HEK293 (cell line): ENCODE measurements around the gene OSBPL10.

Experiments
- CTCF ChIA-PET: fragments of 350-600 bp; formaldehyde crosslinking; extraction: SDS; loops from one replicate; lab custom pipeline; 2021; ENCODE audit warnings: antibody characterized with exemption; lab: Yijun Ruan, JAX
- POLR2A ChIA-PET: fragments of 300-600 bp; formaldehyde crosslinking; extraction: SDS; loops from one replicate; lab custom pipeline; 2020; ENCODE audit warnings: antibody characterized with exemption, inconsistent platforms; lab: Yijun Ruan, JAX
- H3K27ac ChIP-seq: fragments of 200-500 bp; sonication (Bioruptor generic); 2 replicates; pipeline ENCODE4 v1.5.1; 2014; ENCODE audit warnings: low read depth, low read length, control low read depth, inconsistent platforms; ENCODE audit errors: extremely low read depth
- H3K36me3 ChIP-seq, 2 experiments: fragments of 200-500 bp in 1 of 2; sonication (Bioruptor generic) in 1 of 2; 1 replicate in 1 of 2; 2 replicates in 1 of 2; pipeline ENCODE4 v1.5.1; 2014 to 2017; ENCODE audit warnings: inconsistent platforms in 2 of 2, low read length in 2 of 2; ENCODE audit not compliant: control insufficient read depth in 2 of 2, insufficient read depth in 1 of 2
- H3K4me1 ChIP-seq: fragments of 200-500 bp; sonication (Bioruptor generic); 2 replicates; pipeline ENCODE4 v1.5.1; 2014; ENCODE audit warnings: mild to moderate bottlenecking, low read length, inconsistent platforms; ENCODE audit not compliant: control insufficient read depth, insufficient read depth
- H3K4me3 ChIP-seq: 2 replicates; pipeline ENCODE4 v1.5.1; 2011; ENCODE audit warnings: low read depth, mild to moderate bottlenecking, control low read depth, low read length, moderate library complexity
- H3K9me3 ChIP-seq: fragments of 200-500 bp; sonication (Bioruptor generic); 2 replicates; pipeline ENCODE4 v1.5.1; 2014; ENCODE audit warnings: low read depth, low read length, inconsistent platforms; ENCODE audit not compliant: control insufficient read depth, insufficient read depth
- ATF2 ChIP-seq: fragments of 450-650 bp; formaldehyde crosslinking; IDR thresholded peaks from 2 replicates; pipeline ENCODE4 v1.5.1; 2016; ENCODE audit warnings: missing biosample characterization, missing genetic modification characterization, low read depth
- BCL11A ChIP-seq: fragments of 450-650 bp; formaldehyde crosslinking; IDR thresholded peaks from 2 replicates; pipeline ENCODE4 v1.5.1; 2016; ENCODE audit warnings: low read depth, missing biosample characterization, missing genetic modification characterization
- BCL11B ChIP-seq: fragments of 450-650 bp; formaldehyde crosslinking; IDR thresholded peaks from 2 replicates; pipeline ENCODE4 v1.5.1; 2016; ENCODE audit warnings: low read depth, missing biosample characterization, missing genetic modification characterization
- FEZF1 ChIP-seq: fragments of 450-650 bp; formaldehyde crosslinking; IDR thresholded peaks from 2 replicates; pipeline ENCODE4 v1.5.1; 2016; ENCODE audit warnings: missing biosample characterization, missing genetic modification characterization
- KLF7 ChIP-seq: fragments of 450-650 bp; formaldehyde crosslinking; IDR thresholded peaks from 2 replicates; pipeline ENCODE4 v1.5.1; 2016; ENCODE audit warnings: missing biosample characterization, missing genetic modification characterization, borderline replicate concordance
- PRDM2 ChIP-seq: fragments of 450-650 bp; formaldehyde crosslinking; IDR thresholded peaks from 2 replicates; pipeline ENCODE4 v1.5.1; 2016; ENCODE audit warnings: missing biosample characterization, missing genetic modification characterization, borderline replicate concordance
- RBAK ChIP-seq: fragments of 450-650 bp; formaldehyde crosslinking; IDR thresholded peaks from 2 replicates; pipeline ENCODE4 v1.5.1; 2016; ENCODE audit warnings: missing biosample characterization, missing genetic modification characterization
- SP7 ChIP-seq: fragments of 450-650 bp; formaldehyde crosslinking; IDR thresholded peaks from 2 replicates; pipeline ENCODE4 v1.5.1; 2016; ENCODE audit warnings: missing biosample characterization, missing genetic modification characterization
- ZNF133 ChIP-seq: fragments of 450-650 bp; formaldehyde crosslinking; IDR thresholded peaks from 2 replicates; pipeline ENCODE4 v1.5.1; 2016; ENCODE audit warnings: missing biosample characterization, missing genetic modification characterization
- ZNF26 ChIP-seq: fragments of 450-650 bp; formaldehyde crosslinking; IDR thresholded peaks from 2 replicates; pipeline ENCODE4 v1.5.1; 2016; ENCODE audit warnings: missing biosample characterization, missing genetic modification characterization
- ZNF518A ChIP-seq: fragments of 450-650 bp; formaldehyde crosslinking; conservative IDR thresholded peaks from 2 replicates; pipeline ENCODE4 v1.5.1; 2016; ENCODE audit warnings: low read depth, missing biosample characterization, missing genetic modification characterization
- ZNF521 ChIP-seq: fragments of 450-650 bp; formaldehyde crosslinking; IDR thresholded peaks from 2 replicates; pipeline ENCODE4 v1.5.1; 2017; ENCODE audit warnings: missing biosample characterization, mild to moderate bottlenecking, missing genetic modification characterization
- ZNF548 ChIP-seq: fragments of 450-650 bp; formaldehyde crosslinking; IDR thresholded peaks from 2 replicates; pipeline ENCODE4 v1.5.1; 2016; ENCODE audit warnings: missing biosample characterization, missing genetic modification characterization
- ZNF596 ChIP-seq: fragments of 450-650 bp; IDR thresholded peaks from 2 replicates; pipeline ENCODE4 v1.5.0; 2018; ENCODE audit warnings: missing biosample characterization, mild to moderate bottlenecking, missing genetic modification characterization, moderate library complexity
- ZNF701 ChIP-seq: fragments of 450-650 bp; formaldehyde crosslinking; IDR thresholded peaks from 2 replicates; pipeline ENCODE4 v1.5.1; 2016; ENCODE audit warnings: missing biosample characterization, missing genetic modification characterization
- ZNF791 ChIP-seq: fragments of 450-650 bp; formaldehyde crosslinking; IDR thresholded peaks from 2 replicates; pipeline ENCODE4 v1.5.1; 2016; ENCODE audit warnings: missing biosample characterization, missing genetic modification characterization
- ZNF792 ChIP-seq: fragments of 450-650 bp; formaldehyde crosslinking; IDR thresholded peaks from 2 replicates; pipeline ENCODE4 v1.5.1; 2016; ENCODE audit warnings: missing biosample characterization, missing genetic modification characterization

OSBPL10 gene

GRCh38 chr3:31952205-31952604, 28.9 kb downstream of the OSBPL10 start:
- Histone ChIP-seq H3K27ac (no peak overlapping the region), H3K9me3 (no peaks in the 10 kb centered on the region), H3K4me3 (no peak overlapping the region), H3K4me1 (no peaks in the 10 kb centered on the region), H3K36me3 (no peaks in the 10 kb centered on the region)
- TF ChIP-seq ZNF701 (tag by site-specific recombination) (no peak), PRDM2 (no peak), RBAK (no peak), ZNF518A (no peak), ZNF596 (tag by site-specific recombination) (no peak), KLF7 (tag by site-specific recombination) (no peak), FEZF1 (tag by site-specific recombination) (no peak)
- CTCF ChIA-PET, result interaction anchor here (0.6 to 0.7 kb wide), 2 partner anchors 30 to 197 kb away, joined by 3 read pairs; partner anchors contain the start of gene ZNF860
- POLR2A ChIA-PET, result no interaction called here

GRCh38 chr3:31948280-31948679, 32.8 kb downstream of the OSBPL10 start:
- CTCF ChIA-PET, result no interaction called here
- H3K4me3 ChIP-seq, result no peak overlapping the region
- H3K36me3 ChIP-seq, result no peaks in the 10 kb centered on the region
- no peaks in the 10 kb centered on the region for H3K4me1 ChIP-seq
- H3K9me3 ChIP-seq, result no peaks in the 10 kb centered on the region
- TF ChIP-seq BCL11B (tag by site-specific recombination) (no peak), ZNF521 (no peak), KLF7 (tag by site-specific recombination) (no peak), ZNF133 (tag by site-specific recombination) (no peak), ZNF791 (tag by site-specific recombination) (no peak), BCL11A (tag by site-specific recombination) (no peak), ZNF792 (tag by site-specific recombination) (no peak), ZNF26 (tag by site-specific recombination) (no peak), ZNF548 (no peak), SP7 (tag by site-specific recombination) (no peak), ATF2 (tag by site-specific recombination) (no peak)
- POLR2A ChIA-PET, result no interaction called here
- H3K27ac ChIP-seq, result no peak overlapping the region
